Left hindlimb (tissue), 1 donor: ENCODE data around the gene ZNF789.
"Not testable (repeated sequence)": the region's sequence is repeated elsewhere in the genome, so short reads cannot be mapped to it uniquely, and the experiment has no call there.

Source experiments
- DNase-seq: peaks from one replicate; pipeline ENCODE4 v3.0.0-alpha.2; 2018

ZNF789 gene

GRCh38 chr7:99472561-99473314, at the start of gene ZNF789:
Gene ZNF789 (plus strand): TSS chr7:99472890. CDS start chr7:99476457, 3,567 bp downstream.
- DNase-seq, result peak; percentile 97

- DNase-seq, result no peak
Observed at GRCh38 chr7:99424932-99425730, 47.6 kb upstream of the ZNF789 start.

- DNase-seq, result no peak
Observed at GRCh38 chr7:99428972-99429566, 43.6 kb upstream of the ZNF789 start.

GRCh38 chr7:99429756-99430155, 42.9 kb upstream of the ZNF789 start:
- DNase-seq, result no peak

- DNase-seq, result not testable (repeated sequence)
Observed at GRCh38 chr7:99431756-99432540, 40.7 kb upstream of the ZNF789 start.

- DNase-seq, result no peak
Observed at GRCh38 chr7:99433158-99433557, 39.5 kb upstream of the ZNF789 start.

- no peak for DNase-seq
Observed at GRCh38 chr7:99437946-99438572, 34.6 kb upstream of the ZNF789 start.

GRCh38 chr7:99438573-99439480, 33.9 kb upstream of the ZNF789 start, which contains the start of the genes CPSF4 and PTCD1:
Gene CPSF4 (plus strand): TSS chr7:99438943. CDS start chr7:99439083, 140 bp downstream.
Gene PTCD1 (minus strand): TSS chr7:99438798. CDS start chr7:99435242, 3,556 bp downstream.
- peak; percentile 96 for DNase-seq

- DNase-seq, result no peak
Observed at GRCh38 chr7:99440195-99440594, 32.5 kb upstream of the ZNF789 start.

- DNase-seq, result no peak
Observed at GRCh38 chr7:99446096-99446495, 26.6 kb upstream of the ZNF789 start.

- no peak for DNase-seq
Observed at GRCh38 chr7:99447943-99448342, 24.7 kb upstream of the ZNF789 start.

- DNase-seq, result no peak
Observed at GRCh38 chr7:99448855-99449254, 23.8 kb upstream of the ZNF789 start.

- no peak for DNase-seq
Observed at GRCh38 chr7:99449326-99449725, 23.4 kb upstream of the ZNF789 start.

- DNase-seq, result no peak
Observed at GRCh38 chr7:99451936-99452335, 20.8 kb upstream of the ZNF789 start.

GRCh38 chr7:99452541-99452940, 20.1 kb upstream of the ZNF789 start:
- no peak for DNase-seq

GRCh38 chr7:99453105-99453504, 19.6 kb upstream of the ZNF789 start:
- DNase-seq, result no peak

- DNase-seq, result no peak
Observed at GRCh38 chr7:99455874-99456273, 16.8 kb upstream of the ZNF789 start.

GRCh38 chr7:99456288-99456687, 16.4 kb upstream of the ZNF789 start:
- DNase-seq, result no peak

GRCh38 chr7:99457050-99457649, 15.5 kb upstream of the ZNF789 start:
- no peak for DNase-seq

- no peak for DNase-seq
Observed at GRCh38 chr7:99457650-99458493, 14.8 kb upstream of the ZNF789 start.
